Measurements from ENCODE around the gene NFIA.

Gene NFIA

DNA sequence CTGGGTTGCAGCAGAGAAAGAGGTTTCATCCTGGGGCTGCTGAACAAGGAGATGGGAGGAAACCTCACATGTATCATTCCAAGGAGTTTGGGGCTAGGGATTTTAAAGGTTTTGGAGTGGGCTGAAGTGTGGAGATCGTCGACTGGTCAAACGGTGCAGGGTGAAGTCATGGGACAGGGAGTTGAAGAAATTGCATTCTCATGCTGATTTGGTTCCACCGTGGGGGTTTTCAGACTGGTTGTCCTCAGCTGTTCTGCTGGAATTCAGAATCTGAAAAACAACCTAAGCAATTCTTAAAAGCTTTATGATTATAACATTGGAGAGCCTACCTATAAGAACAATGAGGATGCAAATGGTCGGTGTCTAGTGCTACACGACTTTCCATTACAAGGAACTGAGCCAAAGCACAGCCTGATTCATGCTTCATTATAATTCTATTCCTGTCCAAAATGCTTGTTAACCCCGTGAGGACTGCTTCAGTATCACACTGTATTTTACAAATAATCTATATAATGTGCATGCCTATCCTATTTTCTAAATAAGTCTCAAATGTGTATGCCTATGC is 399.9 kb downstream of the NFIA start:
- Histone ChIP-seq H3K4me1 (ENCODE audit: control insufficient read depth, low read depth, low read length) (peaks cover 10% of the 10 kb centered on the region), H3K9me3 (ENCODE audit: control insufficient read depth, low read depth, low read length) (no peaks in the 10 kb centered on the region), H3K27me3 (ENCODE audit: control insufficient read depth, insufficient read depth, low read length) (peaks cover 59% of the 10 kb centered on the region), H3K36me3 (ENCODE audit: control insufficient read depth, low read depth, low read length) (no peaks in the 10 kb centered on the region), H3K4me3 (ENCODE audit: low read length) (no peak overlapping the region), H3K27ac (ENCODE audit: low read length) (no peak overlapping the region), H3K9ac (ENCODE audit: low read length) (no peak overlapping the region)

DNA sequence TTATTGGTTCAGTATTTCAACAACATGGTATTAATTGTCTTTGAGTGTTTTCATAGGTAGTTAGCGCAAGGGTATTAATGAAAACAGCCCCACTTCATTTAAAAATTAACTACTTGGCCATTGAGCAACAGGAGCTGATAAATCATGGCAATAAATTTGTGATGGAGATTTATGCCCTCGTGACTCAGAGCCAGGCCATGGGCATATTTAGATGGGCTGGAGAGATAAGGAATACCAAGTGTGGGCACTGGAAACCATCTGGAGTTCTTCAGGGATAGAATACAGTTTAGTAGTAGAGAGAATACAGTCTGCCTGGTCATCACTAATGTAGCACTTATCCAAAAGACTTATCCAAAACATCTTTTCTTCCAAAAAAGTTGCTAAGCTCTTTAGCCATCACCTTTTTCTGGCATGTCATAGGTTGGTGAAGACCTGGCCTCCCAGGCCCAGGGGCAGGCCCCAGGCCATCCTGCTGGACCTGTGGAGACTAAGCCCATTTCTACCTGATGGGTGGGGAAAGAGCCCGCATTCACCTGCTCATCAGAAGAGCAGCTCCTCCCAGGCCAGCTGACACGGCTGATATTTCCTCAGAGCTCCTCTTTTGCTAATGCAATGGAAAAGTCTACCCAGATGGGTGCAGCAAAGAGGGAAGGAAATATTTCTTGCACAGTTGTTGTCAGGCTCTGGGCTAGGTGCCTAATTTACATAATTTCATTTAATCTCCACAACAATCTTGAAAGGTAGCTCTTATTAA is 404.6 kb downstream of the NFIA start:
- Histone ChIP-seq H3K9me3 (ENCODE audit: control insufficient read depth, low read depth, low read length) (no peaks in the 10 kb centered on the region), H3K27me3 (ENCODE audit: control insufficient read depth, insufficient read depth, low read length) (peaks cover 12% of the 10 kb centered on the region), H3K4me1 (ENCODE audit: control insufficient read depth, low read depth, low read length) (peaks cover 6% of the 10 kb centered on the region), H3K9ac (ENCODE audit: low read length) (no peak overlapping the region), H3K36me3 (ENCODE audit: control insufficient read depth, low read depth, low read length) (no peaks in the 10 kb centered on the region), H3K4me3 (ENCODE audit: low read length) (no peak overlapping the region), H3K27ac (ENCODE audit: low read length) (no peak overlapping the region)

DNA sequence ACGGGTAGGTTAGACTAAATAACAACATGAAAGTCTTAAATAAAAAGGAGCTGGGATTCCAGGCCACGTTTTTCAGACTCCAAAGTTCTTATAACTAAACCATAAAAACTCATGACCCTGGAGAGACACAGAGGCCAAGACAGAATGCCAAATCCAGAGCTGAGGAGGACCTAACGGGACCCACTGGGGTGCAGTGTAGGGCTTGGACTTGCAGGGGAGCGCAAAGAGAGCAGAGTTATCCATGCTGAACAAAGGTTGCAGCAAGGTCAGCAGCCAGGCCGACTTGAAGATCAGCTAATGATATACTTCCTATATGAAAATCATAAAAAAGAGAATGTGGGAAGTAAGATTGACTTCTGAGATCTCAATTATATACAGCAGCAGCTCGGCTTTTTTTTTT is 405.4 kb downstream of the NFIA start:
- H3K36me3 ChIP-seq (ENCODE audit: control insufficient read depth, low read depth, low read length): no peaks in the 10 kb centered on the region
- no peak overlapping the region for H3K9ac ChIP-seq (ENCODE audit: low read length)
- H3K4me3 ChIP-seq (ENCODE audit: low read length): no peak overlapping the region
- H3K27me3 ChIP-seq (ENCODE audit: control insufficient read depth, insufficient read depth, low read length): peaks cover 9% of the 10 kb centered on the region
- H3K9me3 ChIP-seq (ENCODE audit: control insufficient read depth, low read depth, low read length): no peaks in the 10 kb centered on the region
- H3K27ac ChIP-seq (ENCODE audit: low read length): no peak overlapping the region
- no peaks in the 10 kb centered on the region for H3K4me1 ChIP-seq (ENCODE audit: control insufficient read depth, low read depth, low read length)

- H3K36me3 ChIP-seq (ENCODE audit: control insufficient read depth, low read depth, low read length): no peaks in the 10 kb centered on the region
Observed at GRCh38 chr1:61490924-61491323, 408.6 kb downstream of the NFIA start.

DNA sequence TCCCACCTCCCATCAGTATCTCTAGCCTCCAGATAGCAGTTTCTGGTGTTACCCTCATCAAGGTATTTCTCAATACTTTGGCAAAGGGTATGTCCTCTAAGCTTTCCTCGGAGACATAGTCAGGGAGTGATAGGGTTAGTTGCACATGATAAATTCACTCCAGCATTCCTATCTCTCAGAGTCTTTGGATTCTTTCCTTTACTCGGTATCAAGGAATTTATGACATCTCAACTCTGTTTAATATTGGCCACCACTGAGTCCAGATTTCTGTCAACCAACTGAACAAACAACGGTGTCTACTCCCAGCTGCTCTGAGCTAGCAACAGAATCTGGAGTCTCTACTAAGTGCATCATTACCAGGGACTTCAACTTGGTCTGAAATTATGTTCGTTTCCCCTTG is 409.1 kb downstream of the NFIA start:
- Histone ChIP-seq H3K4me1 (ENCODE audit: control insufficient read depth, low read depth, low read length) (no peaks in the 10 kb centered on the region), H3K9me3 (ENCODE audit: control insufficient read depth, low read depth, low read length) (no peaks in the 10 kb centered on the region), H3K27ac (ENCODE audit: low read length) (no peak overlapping the region), H3K4me3 (ENCODE audit: low read length) (no peak overlapping the region), H3K36me3 (ENCODE audit: control insufficient read depth, low read depth, low read length) (no peaks in the 10 kb centered on the region), H3K27me3 (ENCODE audit: control insufficient read depth, insufficient read depth, low read length) (no peaks in the 10 kb centered on the region), H3K9ac (ENCODE audit: low read length) (no peak overlapping the region)

More at GRCh38 chr1:61490924-61491323, 408.6 kb downstream of the NFIA start:
- no peaks in the 10 kb centered on the region for H3K27me3 ChIP-seq (ENCODE audit: control insufficient read depth, insufficient read depth, low read length)
- H3K4me3 ChIP-seq (ENCODE audit: low read length): no peak overlapping the region
- no peaks in the 10 kb centered on the region for H3K9me3 ChIP-seq (ENCODE audit: control insufficient read depth, low read depth, low read length)
- H3K9ac ChIP-seq (ENCODE audit: low read length): no peak overlapping the region
- H3K4me1 ChIP-seq (ENCODE audit: control insufficient read depth, low read depth, low read length): no peaks in the 10 kb centered on the region
- no peak overlapping the region for H3K27ac ChIP-seq (ENCODE audit: low read length)

- H3K27me3 ChIP-seq (ENCODE audit: control insufficient read depth, insufficient read depth, low read length): no peaks in the 10 kb centered on the region
- H3K27ac ChIP-seq (ENCODE audit: low read length): no peak overlapping the region
- H3K4me3 ChIP-seq (ENCODE audit: low read length): no peak overlapping the region
- no peaks in the 10 kb centered on the region for H3K36me3 ChIP-seq (ENCODE audit: control insufficient read depth, low read depth, low read length)
- no peaks in the 10 kb centered on the region for H3K4me1 ChIP-seq (ENCODE audit: control insufficient read depth, low read depth, low read length)
- no peaks in the 10 kb centered on the region for H3K9me3 ChIP-seq (ENCODE audit: control insufficient read depth, low read depth, low read length)
- no peak overlapping the region for H3K9ac ChIP-seq (ENCODE audit: low read length)
Observed at GRCh38 chr1:61494000-61494399, 411.6 kb downstream of the NFIA start.

DNA sequence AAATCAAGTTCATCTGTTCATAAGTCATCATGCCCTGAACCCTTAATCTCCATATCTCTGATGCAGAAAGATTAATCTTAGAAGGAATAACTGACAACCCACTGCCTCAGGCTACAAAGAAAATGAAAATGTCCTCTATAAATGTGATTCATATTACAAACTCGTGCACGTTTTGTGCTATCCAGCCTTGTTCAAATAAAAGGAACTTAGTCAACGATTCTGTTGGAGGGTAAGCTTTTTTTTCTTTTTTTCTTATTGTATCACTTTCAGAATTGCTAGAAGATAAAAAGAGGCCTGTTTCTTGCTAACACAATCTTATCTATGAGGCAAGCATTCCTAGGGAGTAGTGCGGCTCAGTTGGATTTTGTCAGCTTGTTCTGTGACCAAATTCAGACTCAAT is 414.1 kb downstream of the NFIA start:
- H3K4me1 ChIP-seq (ENCODE audit: control insufficient read depth, low read depth, low read length): no peaks in the 10 kb centered on the region
- H3K4me3 ChIP-seq (ENCODE audit: low read length): no peak overlapping the region
- H3K9ac ChIP-seq (ENCODE audit: low read length): no peak overlapping the region
- no peaks in the 10 kb centered on the region for H3K9me3 ChIP-seq (ENCODE audit: control insufficient read depth, low read depth, low read length)
- no peak overlapping the region for H3K27ac ChIP-seq (ENCODE audit: low read length)
- H3K27me3 ChIP-seq (ENCODE audit: control insufficient read depth, insufficient read depth, low read length): no peaks in the 10 kb centered on the region
- no peaks in the 10 kb centered on the region for H3K36me3 ChIP-seq (ENCODE audit: control insufficient read depth, low read depth, low read length)

GRCh38 chr1:61497013-61497412 is 414.7 kb downstream of the NFIA start:
- Histone ChIP-seq H3K27ac (ENCODE audit: low read length) (no peak overlapping the region), H3K27me3 (ENCODE audit: control insufficient read depth, insufficient read depth, low read length) (no peaks in the 10 kb centered on the region), H3K9ac (ENCODE audit: low read length) (no peak overlapping the region), H3K4me3 (ENCODE audit: low read length) (no peak overlapping the region), H3K36me3 (ENCODE audit: control insufficient read depth, low read depth, low read length) (no peaks in the 10 kb centered on the region), H3K4me1 (ENCODE audit: control insufficient read depth, low read depth, low read length) (no peaks in the 10 kb centered on the region), H3K9me3 (ENCODE audit: control insufficient read depth, low read depth, low read length) (no peaks in the 10 kb centered on the region)

DNA sequence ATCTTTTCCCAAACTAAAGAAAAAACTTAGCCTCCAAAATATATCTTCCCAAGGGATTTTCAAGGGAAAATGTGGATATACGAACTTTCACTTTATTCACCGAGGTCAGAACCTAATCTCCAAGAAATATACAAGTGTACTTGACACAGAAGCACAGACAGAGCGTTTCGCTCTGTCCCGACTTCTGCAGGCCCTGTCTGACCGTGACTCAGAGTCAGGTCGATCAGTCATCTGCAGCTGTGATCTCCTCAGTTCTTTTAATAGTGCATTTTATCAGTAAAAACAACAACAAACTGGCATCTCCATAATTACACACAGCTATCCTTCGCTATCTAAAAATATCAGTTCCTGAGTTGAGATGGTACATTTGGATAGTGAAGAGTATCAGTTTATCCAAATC is 416.0 kb downstream of the NFIA start:
- Histone ChIP-seq H3K4me1 (ENCODE audit: control insufficient read depth, low read depth, low read length) (no peaks in the 10 kb centered on the region), H3K4me3 (ENCODE audit: low read length) (no peak overlapping the region), H3K9me3 (ENCODE audit: control insufficient read depth, low read depth, low read length) (no peaks in the 10 kb centered on the region), H3K36me3 (ENCODE audit: control insufficient read depth, low read depth, low read length) (no peaks in the 10 kb centered on the region), H3K27me3 (ENCODE audit: control insufficient read depth, insufficient read depth, low read length) (no peaks in the 10 kb centered on the region), H3K9ac (ENCODE audit: low read length) (no peak overlapping the region), H3K27ac (ENCODE audit: low read length) (no peak overlapping the region)

GRCh38 chr1:61501971-61502916 is 419.9 kb downstream of the NFIA start:
- no peaks in the 10 kb centered on the region for H3K27me3 ChIP-seq (ENCODE audit: control insufficient read depth, insufficient read depth, low read length)
- no peaks in the 10 kb centered on the region for H3K4me1 ChIP-seq (ENCODE audit: control insufficient read depth, low read depth, low read length)
- H3K27ac ChIP-seq (ENCODE audit: low read length): no peak overlapping the region
- H3K9me3 ChIP-seq (ENCODE audit: control insufficient read depth, low read depth, low read length): no peaks in the 10 kb centered on the region
- no peaks in the 10 kb centered on the region for H3K36me3 ChIP-seq (ENCODE audit: control insufficient read depth, low read depth, low read length)
- no peak overlapping the region for H3K4me3 ChIP-seq (ENCODE audit: low read length)
- H3K9ac ChIP-seq (ENCODE audit: low read length): no peak overlapping the region

- no peak overlapping the region for H3K4me3 ChIP-seq (ENCODE audit: low read length)
- H3K36me3 ChIP-seq (ENCODE audit: control insufficient read depth, low read depth, low read length): no peaks in the 10 kb centered on the region
- no peak overlapping the region for H3K27ac ChIP-seq (ENCODE audit: low read length)
- H3K9me3 ChIP-seq (ENCODE audit: control insufficient read depth, low read depth, low read length): no peaks in the 10 kb centered on the region
- H3K9ac ChIP-seq (ENCODE audit: low read length): no peak overlapping the region
- H3K27me3 ChIP-seq (ENCODE audit: control insufficient read depth, insufficient read depth, low read length): no peaks in the 10 kb centered on the region
- no peaks in the 10 kb centered on the region for H3K4me1 ChIP-seq (ENCODE audit: control insufficient read depth, low read depth, low read length)
Observed at GRCh38 chr1:61504305-61504704, 421.9 kb downstream of the NFIA start.
